Stomach (tissue), 4 donors: Measurements from ENCODE around the gene SACM1L.

Source experiments
- CTCF ChIP-seq, 7 experiments: fragments of 450-650 bp in 4 of 7; fragments of 200-600 bp in 3 of 7; sonication (generic) in 3 of 7; IDR thresholded peaks; one replicate each; pipeline ENCODE4 v1.5.1; 2016 to 2019; ENCODE audit warnings: antibody characterized with exemption in 7 of 7, control low read depth in 2 of 7, mild to moderate bottlenecking in 1 of 7
- POLR2A ChIP-seq, 4 donors: fragments of 450-650 bp; IDR thresholded peaks; one replicate each; pipeline ENCODE4 v1.6.1; 2016; ENCODE audit warnings: antibody characterized with exemption in 4 of 4, control low read depth in 2 of 4, mild to moderate bottlenecking in 1 of 4, moderate library complexity in 1 of 4
- POLR2AphosphoS5 ChIP-seq, 3 donors: sonication (generic); formaldehyde crosslinking; IDR thresholded peaks; one replicate each; pipeline ENCODE4 v1.6.1; 2016; ENCODE audit warnings: antibody characterized with exemption in 3 of 3

DNA sequence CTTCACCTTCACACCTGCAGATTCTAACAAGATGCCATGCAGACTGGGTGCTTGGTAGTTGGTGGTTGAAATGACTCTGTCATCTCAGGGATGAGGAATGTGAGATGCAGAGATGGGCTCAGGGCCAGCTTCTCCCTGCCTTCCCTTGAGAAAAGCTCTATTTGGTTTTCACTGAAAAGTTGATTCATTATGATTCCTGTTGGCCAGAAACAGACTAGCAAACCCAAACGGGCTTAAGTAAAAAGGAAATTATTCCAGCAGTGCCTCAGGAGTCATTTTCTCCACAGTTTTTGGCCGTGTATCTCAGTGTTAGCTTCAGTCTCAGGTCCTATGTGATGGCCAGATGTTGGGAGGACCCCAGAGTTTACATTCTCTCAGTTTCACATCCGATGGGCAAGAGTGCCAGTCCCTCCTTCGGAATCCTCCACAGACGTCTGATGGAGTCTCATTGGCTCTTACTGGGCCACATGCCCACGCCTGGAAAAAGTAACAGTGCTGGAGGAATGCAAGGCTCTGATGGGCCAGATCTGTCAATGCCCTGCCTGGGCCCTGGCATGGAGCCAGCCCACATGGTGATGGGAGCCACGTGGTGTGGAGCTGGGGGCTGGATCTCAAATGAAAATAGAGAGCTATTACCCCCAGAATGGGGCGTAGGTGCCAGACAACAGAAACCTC is 22.3 kb upstream of the SACM1L start:
- no peak for TF ChIP-seq CTCF (IDR thresholded peaks at IDR 0.05)
- no peak for TF ChIP-seq POLR2A (IDR thresholded peaks at IDR 0.05)
- TF ChIP-seq POLR2AphosphoS5 (IDR thresholded peaks at IDR 0.05): no peak
